ENCODE results near the gene HSPA9. TPM values are rescaled to one million over a fixed set of nuclear protein-coding genes. Genes with fewer than 3 reads are reported as not detected.

HSPA9 gene
- total and polyA plus RNA-seq, 4 donors: 65.2 to 139 (median 89.1) TPM

DNA sequence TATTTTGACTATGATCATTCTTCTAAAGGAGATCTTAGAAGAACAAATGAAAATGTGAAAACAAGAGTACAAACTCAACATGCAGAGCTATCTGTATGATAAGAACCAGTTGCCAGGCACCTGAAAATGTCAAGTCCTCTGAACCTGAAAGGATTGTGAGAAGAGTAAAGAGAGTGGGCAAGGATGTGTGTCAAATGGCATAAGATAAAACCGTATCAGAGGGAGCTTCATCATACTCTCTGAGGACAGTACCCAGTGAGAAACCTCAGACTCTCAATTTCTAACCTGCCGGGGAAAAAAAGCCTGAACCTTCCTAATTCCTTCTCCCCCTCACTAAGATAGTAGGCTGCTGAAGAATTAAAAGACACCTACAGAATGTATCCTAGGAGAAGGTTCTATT lies 39.0 kb downstream of the HSPA9 start:
- WGBS, 2 donors: 75 to 79% methylated on average over 2 of the region's 2 CpGs
- Histone ChIP-seq H3K27me3 (ENCODE audit: control insufficient read depth in 1 of 2, insufficient read depth in 2 of 2, low read length in 1 of 2) (no peaks in the 10 kb centered on the region), H3K36me3 (ENCODE audit: control insufficient read depth in 1 of 2, insufficient read depth in 2 of 2, low read length in 1 of 2) (no peaks in the 10 kb centered on the region), H3K4me3 (ENCODE audit: low read length in 2 of 2) (no peak overlapping the region), H3K9me3 (ENCODE audit: control insufficient read depth, low read length) (no peaks in the 10 kb centered on the region), H3K27ac (ENCODE audit: low read depth in 1 of 2, low read length in 2 of 2) (no peak overlapping the region), H3K4me1 (ENCODE audit: control insufficient read depth in 1 of 2, insufficient read depth in 2 of 2, low read length in 2 of 2) (no peaks in the 10 kb centered on the region)
- DNase-seq (no peak), ATAC-seq (ENCODE audit: low FRiP score) (no peak)
- intact Hi-C loops (cut with DNase I): no loop called here

DNA sequence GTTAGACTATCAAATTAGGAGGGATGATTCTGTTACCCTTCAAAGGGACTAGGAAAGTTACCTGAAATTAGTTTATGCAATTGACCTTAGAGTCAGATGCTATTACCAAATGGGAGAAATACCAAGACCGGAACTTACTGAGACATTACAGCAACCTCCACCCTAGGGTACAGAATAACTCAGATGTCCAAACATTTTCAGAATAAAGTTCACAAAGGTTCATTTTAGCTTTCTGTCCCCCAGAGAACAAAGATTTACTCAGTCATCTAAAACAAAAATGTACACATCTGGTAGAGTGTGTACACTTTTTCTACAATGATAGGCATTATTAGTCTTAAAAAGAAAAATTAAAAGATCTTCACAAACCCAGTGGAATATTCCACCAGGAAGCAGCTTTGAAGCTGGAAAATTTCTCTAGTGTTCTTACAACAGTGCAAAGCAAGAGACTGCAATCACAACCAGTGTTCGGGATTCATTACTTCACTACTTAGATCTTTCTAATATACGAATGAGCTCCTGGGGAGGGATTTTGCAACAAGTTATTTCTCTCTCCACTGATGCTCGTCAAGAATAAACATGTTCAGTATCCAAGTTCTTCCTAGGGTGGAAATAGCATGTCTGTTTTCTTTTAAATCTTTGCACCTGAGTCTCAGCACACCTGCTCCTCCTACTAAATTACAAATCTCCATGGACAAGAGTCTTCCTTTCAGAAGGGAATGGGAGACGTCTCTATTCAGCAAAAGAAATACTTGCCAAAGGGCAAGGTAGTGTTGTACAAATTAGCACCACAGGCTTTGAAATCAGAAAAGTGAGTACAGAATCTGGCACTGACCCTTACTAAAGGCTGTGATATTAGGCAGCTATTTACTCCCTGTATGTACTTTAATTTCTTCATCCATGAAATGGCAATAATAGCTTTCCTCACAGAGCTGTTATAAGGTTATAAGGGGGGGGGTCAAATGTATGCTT lies 40.9 kb downstream of the HSPA9 start:
- WGBS, 2 donors: 82 to 83% methylated on average over 5 of the region's 5 CpGs
- H3K27ac ChIP-seq (ENCODE audit: low read depth in 1 of 2, low read length in 2 of 2): no peak overlapping the region
- no peaks in the 10 kb centered on the region for H3K4me1 ChIP-seq (ENCODE audit: control insufficient read depth in 1 of 2, insufficient read depth in 2 of 2, low read length in 2 of 2)
- DNase-seq: no peak
- no peaks in the 10 kb centered on the region for H3K36me3 ChIP-seq (ENCODE audit: control insufficient read depth in 1 of 2, insufficient read depth in 2 of 2, low read length in 1 of 2)
- H3K9me3 ChIP-seq (ENCODE audit: control insufficient read depth, low read length): no peaks in the 10 kb centered on the region
- no peak for ATAC-seq (ENCODE audit: low FRiP score)
- no peak overlapping the region for H3K4me3 ChIP-seq (ENCODE audit: low read length in 2 of 2)
- intact Hi-C loops (cut with DNase I): no loop called here
- no peaks in the 10 kb centered on the region for H3K27me3 ChIP-seq (ENCODE audit: control insufficient read depth in 1 of 2, insufficient read depth in 2 of 2, low read length in 1 of 2)

DNA sequence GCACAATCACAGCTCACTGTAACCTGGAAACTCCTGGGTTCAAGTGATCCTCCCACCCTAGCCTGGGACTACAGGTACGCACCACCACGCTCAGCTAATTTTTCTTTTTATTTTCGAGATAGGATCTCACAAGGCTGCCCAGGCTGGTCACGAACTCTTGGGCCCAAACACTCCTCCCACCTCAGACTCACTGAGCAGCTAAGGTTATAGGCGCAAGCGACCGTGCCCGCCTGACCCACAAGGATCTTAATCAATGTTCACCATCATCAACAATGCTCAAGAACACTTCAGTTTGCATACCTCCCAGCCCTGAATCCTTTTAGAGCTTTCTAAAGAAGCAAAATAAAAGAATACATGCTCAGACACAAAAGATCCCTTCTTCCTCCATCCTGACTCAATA lies 45.4 kb downstream of the HSPA9 start:
- 95 to 96% methylated on average over 8 of the region's 8 CpGs for WGBS, 2 donors
- H3K4me1 ChIP-seq (ENCODE audit: control insufficient read depth in 1 of 2, insufficient read depth in 2 of 2, low read length in 2 of 2): no peaks in the 10 kb centered on the region
- no peak overlapping the region for H3K27ac ChIP-seq (ENCODE audit: low read depth in 1 of 2, low read length in 2 of 2)
- intact Hi-C loops (cut with DNase I): no loop called here
- no peaks in the 10 kb centered on the region for H3K9me3 ChIP-seq (ENCODE audit: control insufficient read depth, low read length)
- H3K27me3 ChIP-seq (ENCODE audit: control insufficient read depth in 1 of 2, insufficient read depth in 2 of 2, low read length in 1 of 2): no peaks in the 10 kb centered on the region
- H3K4me3 ChIP-seq (ENCODE audit: low read length in 2 of 2): no peak overlapping the region
- H3K36me3 ChIP-seq (ENCODE audit: control insufficient read depth in 1 of 2, insufficient read depth in 2 of 2, low read length in 1 of 2): no peaks in the 10 kb centered on the region
- ATAC-seq (ENCODE audit: low FRiP score) (no peak), DNase-seq (no peak)

DNA sequence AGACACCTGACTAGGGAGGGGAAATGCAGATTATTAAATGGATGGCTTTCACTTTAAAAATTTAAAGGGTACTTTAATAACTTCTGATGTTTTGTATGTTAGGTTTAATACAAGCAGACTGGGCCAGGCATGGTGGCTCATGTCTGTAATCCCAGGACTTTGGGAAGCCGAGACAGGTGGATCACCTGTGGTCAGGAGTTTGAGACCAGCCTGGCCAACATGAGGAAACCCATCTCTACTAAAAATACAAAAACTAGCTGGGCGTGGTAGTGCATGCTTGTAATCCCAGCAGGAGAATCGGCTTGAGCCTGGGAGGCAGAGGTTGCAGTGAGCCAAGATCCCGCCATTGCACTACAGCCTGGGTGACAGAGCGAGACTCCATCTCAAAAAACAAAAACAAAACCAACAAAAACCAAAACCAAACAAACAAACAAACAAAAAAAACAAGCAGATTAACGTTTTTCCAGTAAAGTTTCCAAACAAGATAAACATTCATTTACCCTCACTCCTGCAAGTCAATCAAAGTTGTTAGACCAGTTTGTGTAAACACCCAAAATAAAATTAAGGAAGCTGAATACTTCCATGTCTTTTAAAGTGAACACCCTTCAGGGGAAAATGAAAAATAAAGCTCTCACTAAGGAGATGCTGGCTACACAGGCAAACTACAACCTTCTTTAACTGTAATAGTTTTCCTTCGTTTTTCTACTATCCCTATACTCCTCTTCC lies 46.3 kb downstream of the HSPA9 start:
- no peaks in the 10 kb centered on the region for H3K4me1 ChIP-seq (ENCODE audit: control insufficient read depth in 1 of 2, insufficient read depth in 2 of 2, low read length in 2 of 2)
- H3K36me3 ChIP-seq (ENCODE audit: control insufficient read depth in 1 of 2, insufficient read depth in 2 of 2, low read length in 1 of 2): no peaks in the 10 kb centered on the region
- WGBS, 2 donors: 69 to 76% methylated on average over 7 of the region's 7 CpGs
- no peaks in the 10 kb centered on the region for H3K27me3 ChIP-seq (ENCODE audit: control insufficient read depth in 1 of 2, insufficient read depth in 2 of 2, low read length in 1 of 2)
- H3K27ac ChIP-seq (ENCODE audit: low read depth in 1 of 2, low read length in 2 of 2): no peak overlapping the region
- no peak for ATAC-seq (ENCODE audit: low FRiP score)
- no peaks in the 10 kb centered on the region for H3K9me3 ChIP-seq (ENCODE audit: control insufficient read depth, low read length)
- DNase-seq: no peak
- no peak overlapping the region for H3K4me3 ChIP-seq (ENCODE audit: low read length in 2 of 2)
- intact Hi-C loops (cut with DNase I): no loop called here

- DNase-seq: no peak
- Histone ChIP-seq H3K4me1 (ENCODE audit: control insufficient read depth in 1 of 2, insufficient read depth in 2 of 2, low read length in 2 of 2) (no peaks in the 10 kb centered on the region), H3K27me3 (ENCODE audit: control insufficient read depth in 1 of 2, insufficient read depth in 2 of 2, low read length in 1 of 2) (no peaks in the 10 kb centered on the region), H3K27ac (ENCODE audit: low read depth in 1 of 2, low read length in 2 of 2) (no peak overlapping the region), H3K36me3 (ENCODE audit: control insufficient read depth in 1 of 2, insufficient read depth in 2 of 2, low read length in 1 of 2) (no peaks in the 10 kb centered on the region), H3K4me3 (ENCODE audit: low read length in 2 of 2) (no peak overlapping the region), H3K9me3 (ENCODE audit: control insufficient read depth, low read length) (no peaks in the 10 kb centered on the region)
- intact Hi-C loops (cut with DNase I): no loop called here
- 66 to 71% methylated on average over 1 of the region's 1 CpG for WGBS, 2 donors
- ATAC-seq (ENCODE audit: low FRiP score): no peak
Observed at GRCh38 chr5:138528208-138528607, 47.0 kb downstream of the HSPA9 start.

GRCh38 chr5:138527170-138527569 lies 48.0 kb downstream of the HSPA9 start:
- WGBS, 2 donors: 35 to 45% methylated on average over 1 of the region's 1 CpG
- Histone ChIP-seq H3K27ac (ENCODE audit: low read depth in 1 of 2, low read length in 2 of 2) (no peak overlapping the region), H3K9me3 (ENCODE audit: control insufficient read depth, low read length) (no peaks in the 10 kb centered on the region), H3K4me3 (ENCODE audit: low read length in 2 of 2) (no peak overlapping the region), H3K4me1 (ENCODE audit: control insufficient read depth in 1 of 2, insufficient read depth in 2 of 2, low read length in 2 of 2) (no peaks in the 10 kb centered on the region), H3K36me3 (ENCODE audit: control insufficient read depth in 1 of 2, insufficient read depth in 2 of 2, low read length in 1 of 2) (no peaks in the 10 kb centered on the region), H3K27me3 (ENCODE audit: control insufficient read depth in 1 of 2, insufficient read depth in 2 of 2, low read length in 1 of 2) (no peaks in the 10 kb centered on the region)
- DNase-seq: no peak
- ATAC-seq (ENCODE audit: low FRiP score): no peak
- intact Hi-C loops (cut with DNase I): no loop called here

DNA sequence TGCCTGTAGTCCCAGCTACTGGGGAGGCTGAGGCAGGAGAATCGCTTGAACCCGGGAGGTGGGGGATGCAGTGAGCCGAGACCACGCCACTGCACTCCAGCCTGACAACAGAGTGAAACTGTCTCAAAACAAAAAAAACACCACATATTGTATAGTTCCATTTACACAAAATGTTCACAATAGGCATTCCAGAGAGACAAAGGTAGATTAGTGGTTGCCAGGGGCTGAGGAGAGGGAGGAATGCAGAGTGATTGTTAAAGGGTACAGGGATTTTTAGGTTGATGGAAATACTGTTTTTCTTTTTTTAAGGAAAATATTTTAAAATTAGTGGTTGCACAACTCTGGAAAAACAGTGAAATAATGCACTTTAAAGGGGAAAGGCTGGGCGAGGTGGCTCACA lies 51.8 kb downstream of the HSPA9 start:
- Histone ChIP-seq H3K4me1 (ENCODE audit: control insufficient read depth in 1 of 2, insufficient read depth in 2 of 2, low read length in 2 of 2) (no peaks in the 10 kb centered on the region), H3K36me3 (ENCODE audit: control insufficient read depth in 1 of 2, insufficient read depth in 2 of 2, low read length in 1 of 2) (no peaks in the 10 kb centered on the region), H3K27ac (ENCODE audit: low read depth in 1 of 2, low read length in 2 of 2) (no peak overlapping the region), H3K9me3 (ENCODE audit: control insufficient read depth, low read length) (no peaks in the 10 kb centered on the region), H3K4me3 (ENCODE audit: low read length in 2 of 2) (no peak overlapping the region), H3K27me3 (ENCODE audit: control insufficient read depth in 1 of 2, insufficient read depth in 2 of 2, low read length in 1 of 2) (no peaks in the 10 kb centered on the region)
- intact Hi-C loops (cut with DNase I): no loop called here
- DNase-seq (no peak), ATAC-seq (ENCODE audit: low FRiP score) (no peak)
- 96 to 97% methylated on average over 5 of the region's 5 CpGs for WGBS, 2 donors

DNA sequence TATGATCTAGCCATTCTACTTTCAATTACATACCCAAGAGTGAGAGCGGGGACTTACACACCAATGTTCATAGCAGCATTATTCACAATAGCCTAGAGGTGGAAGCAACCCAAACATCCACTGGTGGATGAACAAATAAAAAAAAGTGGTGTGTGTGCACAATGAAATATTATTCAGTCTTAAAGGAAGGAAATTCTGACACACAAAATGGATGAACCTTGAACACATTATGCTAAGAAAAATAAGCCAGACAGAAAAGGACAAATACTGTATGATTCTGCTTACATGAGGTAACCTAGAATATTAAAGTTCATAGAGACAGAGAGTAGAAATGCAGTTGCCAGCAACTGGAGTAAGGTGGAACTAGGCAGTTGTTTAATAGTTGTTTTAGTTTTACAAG lies 54.2 kb downstream of the HSPA9 start:
- DNase-seq: no peak
- ATAC-seq (ENCODE audit: low FRiP score): no peak
- no peaks in the 10 kb centered on the region for H3K4me1 ChIP-seq (ENCODE audit: control insufficient read depth in 1 of 2, insufficient read depth in 2 of 2, low read length in 2 of 2)
- WGBS, 2 donors: 97 to 98% methylated on average over 1 of the region's 1 CpG
- intact Hi-C loops (cut with DNase I): no loop called here
- no peaks in the 10 kb centered on the region for H3K27me3 ChIP-seq (ENCODE audit: control insufficient read depth in 1 of 2, insufficient read depth in 2 of 2, low read length in 1 of 2)
- no peak overlapping the region for H3K4me3 ChIP-seq (ENCODE audit: low read length in 2 of 2)
- H3K27ac ChIP-seq (ENCODE audit: low read depth in 1 of 2, low read length in 2 of 2): no peak overlapping the region
- H3K9me3 ChIP-seq (ENCODE audit: control insufficient read depth, low read length): no peaks in the 10 kb centered on the region
- H3K36me3 ChIP-seq (ENCODE audit: control insufficient read depth in 1 of 2, insufficient read depth in 2 of 2, low read length in 1 of 2): peaks cover under 1 to 3% of the 10 kb centered on the region in 2 donors

GRCh38 chr5:138517437-138517836 lies 57.8 kb downstream of the HSPA9 start:
- Histone ChIP-seq H3K36me3 (ENCODE audit: control insufficient read depth in 1 of 2, insufficient read depth in 2 of 2, low read length in 1 of 2) (peaks cover 5 to 9% of the 10 kb centered on the region in 2 donors), H3K4me1 (ENCODE audit: control insufficient read depth in 1 of 2, insufficient read depth in 2 of 2, low read length in 2 of 2) (no peaks in the 10 kb centered on the region), H3K4me3 (ENCODE audit: low read length in 2 of 2) (no peak overlapping the region), H3K27ac (ENCODE audit: low read depth in 1 of 2, low read length in 2 of 2) (no peak overlapping the region), H3K9me3 (ENCODE audit: control insufficient read depth, low read length) (no peaks in the 10 kb centered on the region), H3K27me3 (ENCODE audit: control insufficient read depth in 1 of 2, insufficient read depth in 2 of 2, low read length in 1 of 2) (no peaks in the 10 kb centered on the region)
- intact Hi-C loops (cut with DNase I): no loop called here
- no peak for ATAC-seq (ENCODE audit: low FRiP score)
- WGBS, 2 donors: 94 to 98% methylated on average over 4 of the region's 4 CpGs
- DNase-seq: no peak

All from aorta (tissue), 5 donors.